SK-N-SH (cell line): ENCODE measurements around the gene DDX4.

ENCODE experiments used
- EZH2phosphoT487 ChIP-seq: fragments of 200-600 bp; sonication (generic); IDR thresholded peaks from 2 replicates; pipeline ENCODE4 v1.6.1; 2017; ENCODE audit warnings: low read depth, mixed run types, mild to moderate bottlenecking, antibody characterized with exemption, moderate library complexity, borderline replicate concordance
- MXI1 ChIP-seq: IDR thresholded peaks from 2 replicates; pipeline ENCODE4 v1.6.1; 2012; ENCODE audit warnings: mild to moderate bottlenecking, low read depth, low read length, improper control_type of control experiment
- SIN3A ChIP-seq: IDR thresholded peaks from 2 replicates; pipeline ENCODE4 v1.6.1; 2012; ENCODE audit warnings: low read depth, mild to moderate bottlenecking, low read length, moderate library complexity, borderline replicate concordance
- TF ChIP-seq, protein P1 (sequence below): fragments of 150-350 bp; IDR thresholded peaks from 2 replicates; pipeline ENCODE4 v1.6.1; 2016; ENCODE audit warnings: mild to moderate bottlenecking, low read depth, low read length
- TF ChIP-seq, protein P2 (sequence below): fragments of 200-600 bp; sonication (generic); IDR thresholded peaks from 2 replicates; pipeline ENCODE4 v1.6.1; 2017; ENCODE audit warnings: antibody characterized with exemption, mild to moderate bottlenecking, moderate library complexity

DNA sequence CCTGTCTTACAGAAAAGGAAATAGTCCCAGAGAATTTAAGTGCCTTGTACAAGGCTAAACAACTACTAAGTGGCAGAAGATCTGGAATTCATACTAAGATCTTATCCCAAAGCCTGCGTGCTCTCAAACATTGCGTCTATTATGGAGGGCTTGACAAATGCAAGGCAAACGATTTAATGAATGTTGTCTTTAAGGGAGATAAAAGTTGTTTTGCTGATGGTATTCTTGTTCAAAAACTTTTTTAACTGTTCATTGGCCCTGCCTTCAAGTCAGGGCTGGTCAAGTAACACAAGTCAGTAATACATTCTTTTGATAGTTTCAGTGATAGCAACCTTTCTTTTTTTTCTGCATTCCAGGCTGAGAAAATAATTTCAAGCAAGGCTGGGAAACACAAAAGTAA lies 24.0 kb upstream of the DDX4 start:
- TF ChIP-seq SIN3A (no peak), MXI1 (no peak), EZH2phosphoT487 (no peak)
- TF ChIP-seq, protein P1, sequence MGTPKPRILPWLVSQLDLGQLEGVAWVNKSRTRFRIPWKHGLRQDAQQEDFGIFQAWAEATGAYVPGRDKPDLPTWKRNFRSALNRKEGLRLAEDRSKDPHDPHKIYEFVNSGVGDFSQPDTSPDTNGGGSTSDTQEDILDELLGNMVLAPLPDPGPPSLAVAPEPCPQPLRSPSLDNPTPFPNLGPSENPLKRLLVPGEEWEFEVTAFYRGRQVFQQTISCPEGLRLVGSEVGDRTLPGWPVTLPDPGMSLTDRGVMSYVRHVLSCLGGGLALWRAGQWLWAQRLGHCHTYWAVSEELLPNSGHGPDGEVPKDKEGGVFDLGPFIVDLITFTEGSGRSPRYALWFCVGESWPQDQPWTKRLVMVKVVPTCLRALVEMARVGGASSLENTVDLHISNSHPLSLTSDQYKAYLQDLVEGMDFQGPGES = no peak
- TF ChIP-seq, protein P2, sequence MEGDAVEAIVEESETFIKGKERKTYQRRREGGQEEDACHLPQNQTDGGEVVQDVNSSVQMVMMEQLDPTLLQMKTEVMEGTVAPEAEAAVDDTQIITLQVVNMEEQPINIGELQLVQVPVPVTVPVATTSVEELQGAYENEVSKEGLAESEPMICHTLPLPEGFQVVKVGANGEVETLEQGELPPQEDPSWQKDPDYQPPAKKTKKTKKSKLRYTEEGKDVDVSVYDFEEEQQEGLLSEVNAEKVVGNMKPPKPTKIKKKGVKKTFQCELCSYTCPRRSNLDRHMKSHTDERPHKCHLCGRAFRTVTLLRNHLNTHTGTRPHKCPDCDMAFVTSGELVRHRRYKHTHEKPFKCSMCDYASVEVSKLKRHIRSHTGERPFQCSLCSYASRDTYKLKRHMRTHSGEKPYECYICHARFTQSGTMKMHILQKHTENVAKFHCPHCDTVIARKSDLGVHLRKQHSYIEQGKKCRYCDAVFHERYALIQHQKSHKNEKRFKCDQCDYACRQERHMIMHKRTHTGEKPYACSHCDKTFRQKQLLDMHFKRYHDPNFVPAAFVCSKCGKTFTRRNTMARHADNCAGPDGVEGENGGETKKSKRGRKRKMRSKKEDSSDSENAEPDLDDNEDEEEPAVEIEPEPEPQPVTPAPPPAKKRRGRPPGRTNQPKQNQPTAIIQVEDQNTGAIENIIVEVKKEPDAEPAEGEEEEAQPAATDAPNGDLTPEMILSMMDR = no peak
